Adipose tissue (tissue), 3 donors: ENCODE results near the gene AMIGO1. TPM values are rescaled to one million over a fixed set of nuclear protein-coding genes. Genes with fewer than 3 reads are reported as not detected.

Experiments
- H3K27ac ChIP-seq: one replicate; pipeline ENCODE4 v1.5.1; 2013; ENCODE audit warnings: low read depth, low read length
- WGBS, 3 donors: extraction: QIAGEN DNeasy Blood & Tissue Kit; methylation state at CpG; one replicate each; pipeline ENCODE4 v1.1.7; 2013; 5-methylcytosine and 5-hydroxymethylcytosine counted together
- polyA plus RNA-seq, 3 donors: library from polyadenylated mRNA; stranded (reverse); fragments of 200-250 nt; gene quantifications; one replicate each; pipeline ENCODE4 v1.2.3, GENCODE V29; 2013
- donor health status: healthy with polysubstance abuse.
- donor health status: Bipolar disorder and iron deficiency.
- donor health status: healthy.

Gene AMIGO1
- polyA plus RNA-seq, 3 donors = 2.1 to 3.8 (median 2.5) TPM

DNA sequence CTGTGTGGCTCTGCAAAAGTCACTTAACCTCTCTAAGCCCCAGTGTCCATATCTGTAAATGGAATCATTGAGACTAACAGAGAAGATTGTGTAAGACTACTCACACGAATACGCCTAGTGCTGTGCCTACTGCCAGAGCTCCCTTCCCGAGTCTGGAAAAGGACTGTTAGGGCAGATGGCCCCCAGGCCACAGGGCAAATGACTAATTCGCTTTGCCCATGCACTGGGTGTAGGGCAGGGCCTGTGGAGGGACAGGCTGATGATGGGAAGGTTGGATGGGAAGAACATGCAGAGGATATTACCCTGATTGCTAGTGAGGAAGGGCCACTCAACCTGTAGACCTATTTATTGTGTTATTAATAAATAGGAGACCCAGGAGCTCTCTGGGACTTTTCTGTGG is 26.0 kb upstream of the AMIGO1 start:
- 61 to 77% (median 73%) methylated on average over 4 of the region's 4 CpGs for WGBS, 3 donors
- no peak overlapping the region for H3K27ac ChIP-seq

DNA sequence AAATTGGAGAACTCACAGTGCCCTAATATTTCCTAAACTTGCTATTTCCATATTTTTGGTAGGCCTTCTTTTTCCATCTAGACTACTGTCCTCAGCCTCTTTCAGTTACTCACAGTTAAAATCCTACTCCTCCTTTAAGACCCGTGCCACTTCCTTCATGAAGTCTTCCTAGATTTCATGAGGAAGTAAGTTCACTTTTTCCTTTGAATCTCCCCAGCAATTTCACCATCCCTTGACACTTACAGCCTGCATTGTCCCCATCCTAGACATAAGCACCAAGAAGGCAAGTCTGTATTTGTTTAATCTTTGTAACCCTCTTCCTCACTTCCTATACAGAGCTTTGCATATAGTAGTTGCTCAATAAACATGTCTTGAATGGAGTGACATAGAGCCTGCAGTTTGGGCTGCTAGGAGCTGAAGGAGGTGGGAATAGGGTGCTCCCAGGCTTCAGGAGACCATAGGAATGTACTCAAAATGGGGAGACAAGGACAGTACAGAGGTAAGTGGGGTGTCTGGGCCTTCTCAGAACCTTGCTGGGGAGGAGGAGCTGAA is 24.9 kb upstream of the AMIGO1 start:
- 65 to 80% (median 74%) methylated on average over 1 of the region's 1 CpG for WGBS, 3 donors

DNA sequence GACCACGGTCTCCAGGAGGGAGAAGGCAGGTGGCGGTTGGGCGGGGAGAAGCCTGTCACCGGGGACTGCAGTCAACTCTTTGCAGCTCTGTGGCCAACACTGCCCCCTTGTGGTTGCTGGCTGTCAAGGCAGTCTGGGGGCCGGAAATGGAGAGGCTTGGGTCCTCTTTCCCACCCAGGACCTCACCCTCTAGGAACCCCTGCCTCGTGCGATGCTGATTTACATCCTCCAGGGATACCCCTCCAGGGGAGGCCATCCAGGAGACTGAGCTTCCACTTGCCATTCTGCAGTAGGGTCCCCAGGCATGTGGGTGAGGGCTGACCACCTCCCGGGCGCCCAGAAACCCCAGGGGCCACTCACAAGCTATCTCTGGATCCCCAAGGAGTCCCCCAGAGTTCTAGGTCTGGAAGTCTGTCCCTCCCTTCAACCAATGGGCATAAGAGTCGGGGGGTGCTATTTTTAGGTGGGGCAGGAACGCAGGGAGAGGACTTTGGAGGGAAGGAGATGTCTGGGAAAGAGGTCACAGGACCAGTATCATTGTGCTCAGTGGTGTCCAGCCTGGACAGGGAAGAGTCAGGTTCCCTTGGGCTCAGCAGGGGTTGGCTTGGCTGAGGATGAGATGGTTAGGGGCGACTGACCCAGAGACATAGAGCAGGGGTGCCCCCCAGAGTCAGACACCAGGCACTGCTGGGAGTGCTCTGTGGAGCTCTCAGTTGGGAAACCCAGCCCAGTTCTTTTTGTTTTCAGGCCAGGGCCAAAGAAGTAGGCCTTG is 23.0 kb upstream of the AMIGO1 start:
- WGBS, 3 donors = 13 to 14% (median 13%) methylated on average over 12 of the region's 12 CpGs
- no peak overlapping the region for H3K27ac ChIP-seq

More for the DNA sequence above, 24.9 kb upstream of the AMIGO1 start:
- no peak overlapping the region for H3K27ac ChIP-seq

DNA sequence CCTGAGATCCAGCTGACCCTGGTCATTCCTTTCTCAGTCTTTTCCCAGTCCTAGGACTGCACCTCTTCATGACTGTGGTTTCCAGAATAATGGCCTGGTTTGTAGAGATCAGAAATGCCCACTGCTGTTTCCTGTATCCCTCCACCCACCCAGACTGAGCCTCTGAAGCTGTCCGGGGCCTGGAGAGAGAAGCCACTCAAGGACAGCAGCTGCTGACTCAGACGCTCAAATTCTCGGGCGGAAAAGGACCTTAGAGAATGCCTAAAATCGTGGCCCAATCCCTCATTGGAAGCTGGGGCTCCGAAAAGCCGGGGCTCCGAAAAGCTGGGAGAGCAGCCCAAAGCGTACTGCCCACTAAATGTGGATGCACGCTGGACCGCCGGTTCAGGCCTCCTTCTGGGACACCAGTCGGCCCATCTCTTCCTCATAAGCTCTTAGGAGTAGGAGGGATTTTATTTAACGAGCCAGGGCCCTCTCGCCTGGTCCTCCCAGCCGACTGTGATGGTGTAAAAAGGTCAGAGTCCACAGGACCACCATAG is 22.4 kb upstream of the AMIGO1 start:
- WGBS, 3 donors = 44 to 57% (median 49%) methylated on average over 16 of the region's 16 CpGs

DNA sequence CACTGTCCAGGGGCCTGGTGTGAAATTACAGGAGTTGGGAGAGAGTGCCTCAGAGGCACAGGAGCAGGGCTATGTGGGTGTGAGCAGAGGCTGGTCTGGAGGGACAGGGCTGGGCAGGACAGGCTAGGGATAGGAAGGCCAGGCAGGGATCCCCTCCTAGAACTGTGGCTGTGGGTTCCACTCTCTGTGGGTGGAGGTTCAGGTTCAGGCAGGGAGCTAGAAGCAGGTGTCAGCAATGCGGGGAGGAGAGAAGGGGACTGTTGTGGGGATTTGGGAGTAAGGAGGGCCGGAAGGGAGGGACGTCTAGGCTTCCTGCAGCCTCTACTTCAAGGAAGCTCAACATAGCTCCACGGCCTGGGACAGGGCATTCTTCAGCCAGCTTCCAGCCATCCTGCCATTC is 21.9 kb upstream of the AMIGO1 start:
- WGBS, 3 donors = 79 to 82% (median 82%) methylated on average over 4 of the region's 4 CpGs
- H3K27ac ChIP-seq = no peak overlapping the region

More for the DNA sequence above, 22.4 kb upstream of the AMIGO1 start:
- H3K27ac ChIP-seq = no peak overlapping the region

DNA sequence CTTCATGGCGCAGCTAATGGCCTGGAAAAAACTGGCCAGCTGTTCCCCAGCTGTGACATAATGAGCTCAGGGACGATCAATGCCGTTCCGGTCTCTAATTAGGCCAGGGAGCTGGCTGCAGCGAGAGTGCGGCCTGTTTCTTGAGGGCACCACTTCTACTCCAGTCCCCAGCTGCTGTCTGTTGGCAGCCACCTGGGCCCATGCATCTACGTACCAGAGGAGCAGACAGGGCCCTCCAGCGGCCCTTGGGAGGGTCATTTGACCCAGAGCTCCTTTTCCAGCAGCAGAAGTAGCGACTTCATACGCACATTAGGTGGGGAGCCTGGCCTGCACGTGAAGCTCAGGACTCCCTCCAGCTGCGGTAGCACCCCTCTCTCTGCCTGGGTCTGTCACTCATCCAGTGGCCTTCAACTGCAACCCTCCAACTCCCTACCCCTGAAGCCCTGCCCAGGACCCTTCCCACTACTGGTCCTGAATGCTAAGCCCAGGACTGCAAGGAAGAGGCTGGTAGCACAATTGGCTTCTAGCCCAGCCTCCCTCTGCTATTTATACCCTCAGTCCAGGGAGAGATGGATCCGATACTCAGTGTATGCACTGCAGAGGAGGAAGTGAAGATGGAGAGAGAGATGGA is 21.0 kb upstream of the AMIGO1 start:
- H3K27ac ChIP-seq = no peak overlapping the region
- WGBS, 3 donors = 76 to 83% (median 77%) methylated on average over 13 of the region's 13 CpGs

DNA sequence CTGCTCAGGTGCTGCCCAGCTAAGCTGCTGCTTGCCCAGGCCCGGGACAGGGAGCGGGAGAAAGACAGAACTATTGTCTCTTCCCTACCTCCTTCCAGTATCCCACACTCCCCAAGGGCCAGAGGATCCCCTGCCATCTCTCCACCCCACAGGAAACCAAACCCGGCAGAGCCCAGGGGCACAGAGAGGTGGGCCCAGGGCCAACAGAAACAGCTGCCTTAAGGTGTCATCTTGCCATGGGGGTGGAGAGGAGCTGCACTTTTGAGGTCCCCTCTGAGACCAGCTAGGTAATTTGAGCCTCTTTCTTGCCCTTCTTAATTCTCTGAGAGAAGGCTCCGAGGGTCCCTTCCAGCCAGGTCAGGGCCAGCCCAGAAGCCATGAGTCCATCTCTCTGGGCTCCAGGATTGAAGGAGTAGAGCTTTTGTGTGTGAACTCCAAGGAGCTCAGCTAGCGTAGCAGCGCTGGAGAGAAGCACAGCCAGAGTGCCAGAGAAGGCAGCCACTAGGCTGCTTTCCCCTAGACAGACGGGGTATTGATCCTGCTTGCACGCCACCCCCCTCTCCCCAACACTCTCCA is 20.4 kb upstream of the AMIGO1 start:
- no peak overlapping the region for H3K27ac ChIP-seq
- WGBS, 3 donors = 64 to 79% (median 73%) methylated on average over 8 of the region's 8 CpGs

DNA sequence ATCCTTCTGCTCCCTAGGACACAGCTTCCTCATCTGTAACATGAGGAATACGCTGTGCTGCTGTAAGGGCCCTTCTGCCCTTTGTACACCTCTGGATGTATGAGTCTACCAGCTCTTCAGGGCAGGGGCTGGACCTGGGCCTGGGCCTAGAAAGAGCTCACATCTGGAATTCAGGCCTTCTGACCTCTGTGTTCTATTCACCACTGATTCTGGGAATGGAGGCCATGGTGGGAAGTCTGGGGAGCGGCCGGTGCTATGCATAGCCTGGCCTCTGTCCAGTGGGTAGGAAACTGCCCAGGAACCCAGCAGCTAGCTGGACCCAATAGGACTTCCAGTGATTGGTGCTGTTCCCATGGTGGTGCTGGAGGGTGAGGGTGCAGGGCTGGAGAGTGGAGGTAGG is 19.2 kb upstream of the AMIGO1 start:
- 75 to 86% (median 84%) methylated on average over 3 of the region's 3 CpGs for WGBS, 3 donors
- no peak overlapping the region for H3K27ac ChIP-seq

DNA sequence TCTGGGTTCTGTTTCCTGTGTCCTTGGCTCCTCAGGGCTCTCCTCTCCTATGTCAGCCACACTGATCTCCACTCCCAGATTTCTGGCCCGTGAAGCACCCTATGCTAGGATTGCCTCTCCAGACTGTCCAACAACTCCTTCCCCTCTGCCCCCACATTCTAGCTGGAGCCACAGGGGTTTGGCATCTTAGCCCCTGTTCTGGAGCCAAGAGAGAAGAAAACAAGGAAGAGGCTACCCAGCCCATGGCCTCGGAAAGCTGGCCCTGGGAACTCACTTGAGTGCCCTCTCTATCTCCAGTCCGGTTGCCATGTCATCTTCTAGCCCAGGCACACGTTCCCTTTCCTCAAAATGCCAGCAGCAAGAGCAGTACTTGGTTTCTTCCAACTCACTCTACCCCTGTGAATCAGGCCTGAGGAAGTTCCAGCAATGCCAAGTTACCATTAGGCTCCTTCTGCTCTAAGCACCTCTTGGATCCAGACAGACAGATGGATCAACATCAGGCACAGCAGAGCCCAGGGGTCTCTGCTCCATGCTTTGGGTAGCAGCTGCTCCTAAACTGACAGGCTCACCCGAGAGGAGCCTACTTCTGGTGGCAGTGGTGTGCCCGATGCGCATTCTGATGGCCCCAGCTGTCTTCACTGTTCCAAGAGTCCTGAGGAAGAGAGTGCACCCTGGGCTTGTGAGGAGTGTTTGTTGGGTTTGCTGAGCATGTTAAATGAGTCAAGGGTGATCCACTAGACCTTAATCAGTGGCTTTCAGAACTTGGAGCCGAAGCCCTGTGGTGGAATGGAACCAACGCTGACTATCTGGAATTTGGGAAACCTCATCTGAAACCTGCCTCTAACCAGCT is 18.5 kb upstream of the AMIGO1 start:
- 80 to 84% (median 81%) methylated on average over 9 of the region's 9 CpGs for WGBS, 3 donors
- H3K27ac ChIP-seq = no peak overlapping the region

DNA sequence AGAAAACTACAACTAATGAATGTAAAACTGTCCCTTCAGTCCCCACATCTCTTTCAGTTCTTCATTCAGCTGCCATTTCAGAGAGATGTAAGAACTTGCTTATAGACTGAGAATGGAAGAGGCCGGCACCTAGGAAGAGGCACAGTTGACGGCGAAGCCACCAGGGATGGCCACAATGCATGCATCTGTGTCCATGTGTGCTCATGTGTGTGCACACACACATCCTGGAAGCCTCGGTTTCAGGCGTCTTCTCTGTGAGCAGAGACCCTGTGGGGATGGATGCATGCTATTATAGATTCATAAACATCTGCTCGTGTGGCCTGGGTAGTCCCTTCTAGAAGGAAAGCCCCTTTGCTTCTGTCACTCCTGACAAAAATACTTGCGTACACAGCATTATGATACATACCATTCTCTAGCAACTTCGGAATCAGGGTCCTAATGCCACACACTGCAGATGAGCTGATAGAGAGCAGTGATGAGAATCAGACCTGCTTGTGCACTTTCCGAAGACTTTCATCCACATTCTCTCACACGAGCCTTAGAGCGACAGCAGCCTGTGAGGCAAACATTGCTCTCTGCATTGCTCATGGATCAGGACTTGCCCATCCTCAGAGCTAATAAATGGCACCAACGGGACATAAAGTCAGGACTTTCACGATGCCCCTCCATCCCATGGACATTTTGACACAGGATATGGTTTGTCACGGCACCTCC is 17.7 kb upstream of the AMIGO1 start:
- H3K27ac ChIP-seq = no peak overlapping the region
- 70 to 76% (median 72%) methylated on average over 14 of the region's 14 CpGs for WGBS, 3 donors

DNA sequence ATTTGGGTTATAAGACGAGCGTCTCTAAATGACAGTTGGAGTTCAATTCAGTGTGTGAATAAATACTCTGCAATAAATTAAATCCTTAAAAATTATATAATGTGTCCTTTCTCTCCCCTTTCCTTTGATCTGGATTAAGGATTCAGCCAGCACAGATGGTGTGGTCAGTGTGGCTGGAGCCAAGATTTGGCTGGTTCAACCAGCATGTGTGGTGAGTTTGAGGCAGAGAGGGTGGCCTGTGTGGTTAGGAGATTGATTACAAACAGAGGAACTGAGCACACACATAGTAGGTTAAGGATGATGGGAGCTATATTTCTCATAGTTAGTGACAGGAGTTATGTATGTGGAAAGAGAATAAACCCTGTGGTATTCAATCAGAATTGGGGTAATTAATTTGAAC is 14.2 kb upstream of the AMIGO1 start:
- WGBS, 3 donors = 85 to 95% (median 94%) methylated on average over 2 of the region's 2 CpGs

DNA sequence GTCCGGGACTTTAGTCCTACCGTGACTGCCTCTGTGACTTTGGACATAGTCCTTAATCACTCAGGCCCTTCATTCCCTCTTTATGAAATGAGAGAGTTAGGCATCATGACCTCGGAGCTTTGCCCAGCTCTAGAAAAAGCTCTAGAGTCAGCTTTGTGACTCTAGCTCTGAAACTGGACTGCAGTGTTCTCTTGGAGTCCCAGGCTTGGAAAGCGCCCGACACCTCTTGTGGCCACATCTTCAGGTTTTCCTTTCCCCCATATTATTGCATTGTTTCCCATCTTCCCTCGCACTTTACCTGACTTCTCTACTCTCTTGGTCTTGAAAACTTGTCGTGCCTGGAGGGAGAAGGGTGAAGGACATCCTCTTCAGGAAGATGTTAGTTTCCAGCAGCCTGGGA is 12.5 kb upstream of the AMIGO1 start:
- no peak overlapping the region for H3K27ac ChIP-seq
- WGBS, 3 donors = 81 to 89% (median 82%) methylated on average over 7 of the region's 7 CpGs

More for the DNA sequence above, 14.2 kb upstream of the AMIGO1 start:
- no peak overlapping the region for H3K27ac ChIP-seq

DNA sequence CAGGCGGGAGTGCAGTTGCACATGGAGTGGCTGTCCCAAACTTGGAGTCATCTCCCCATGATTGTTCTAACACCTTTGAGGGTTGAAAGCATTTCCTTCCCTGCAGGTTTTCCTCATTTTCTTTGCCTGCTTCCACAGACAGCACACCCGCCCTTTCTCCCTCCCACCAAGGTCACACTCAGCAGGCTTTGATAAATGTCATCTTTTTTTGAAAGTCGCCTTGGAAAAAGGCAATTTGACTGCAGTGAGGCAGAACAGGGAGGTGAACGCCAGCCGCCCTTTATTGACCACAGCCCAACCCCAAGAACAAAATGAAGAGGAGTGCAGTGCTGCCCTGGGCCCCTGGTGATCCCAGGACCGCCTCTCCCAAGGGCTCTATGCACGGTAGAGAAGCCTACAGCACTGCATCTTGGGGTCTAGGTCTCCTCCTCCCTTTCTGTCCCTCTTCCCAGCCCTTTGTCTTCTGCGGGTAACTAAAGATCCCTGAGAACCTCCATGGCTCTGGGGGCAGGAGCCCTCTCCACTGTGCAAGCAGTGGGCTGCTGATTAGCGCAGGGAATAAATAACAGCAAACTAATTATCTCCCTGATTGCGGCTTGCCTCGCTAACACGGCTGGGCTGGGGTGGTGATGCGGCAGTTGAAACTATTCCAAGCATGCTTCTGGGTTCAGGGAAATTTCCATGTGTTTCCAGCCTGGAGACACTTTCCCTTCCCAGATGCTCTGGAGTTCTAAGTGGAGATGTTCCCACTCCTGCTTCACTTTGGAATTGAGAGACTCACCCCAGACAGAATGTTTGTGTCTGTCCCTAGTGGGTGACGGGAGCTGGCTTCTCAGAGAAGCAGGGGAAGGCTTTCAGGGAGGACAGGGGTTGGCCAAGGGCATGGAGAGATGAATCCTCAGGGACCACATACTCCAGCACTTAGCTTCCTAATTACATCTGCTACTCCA is 11.8 kb upstream of the AMIGO1 start:
- H3K27ac ChIP-seq = no peak overlapping the region
- WGBS, 3 donors = 44 to 67% (median 65%) methylated on average over 14 of the region's 14 CpGs

DNA sequence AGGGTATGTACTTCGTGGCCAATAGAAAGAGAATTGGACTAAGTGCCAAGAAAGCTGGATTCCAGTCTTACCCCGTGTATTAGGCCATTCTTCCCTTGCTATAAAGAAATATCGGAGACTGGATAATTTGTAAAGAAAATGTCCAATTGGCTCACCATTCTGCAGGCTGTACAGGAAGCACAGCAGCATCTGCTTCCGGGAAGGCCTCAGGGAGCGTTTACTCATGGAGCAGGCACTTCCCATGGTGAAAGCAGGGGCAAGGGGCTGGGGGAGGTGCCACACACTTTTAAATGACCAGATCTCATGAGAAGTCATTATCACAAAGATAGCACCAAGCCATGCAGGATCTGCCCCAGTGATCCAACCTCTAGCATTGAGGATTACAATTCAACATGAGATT is 7.8 kb upstream of the AMIGO1 start:
- WGBS, 3 donors = 82 to 86% (median 84%) methylated on average over 5 of the region's 5 CpGs
- H3K27ac ChIP-seq = no peak overlapping the region

DNA sequence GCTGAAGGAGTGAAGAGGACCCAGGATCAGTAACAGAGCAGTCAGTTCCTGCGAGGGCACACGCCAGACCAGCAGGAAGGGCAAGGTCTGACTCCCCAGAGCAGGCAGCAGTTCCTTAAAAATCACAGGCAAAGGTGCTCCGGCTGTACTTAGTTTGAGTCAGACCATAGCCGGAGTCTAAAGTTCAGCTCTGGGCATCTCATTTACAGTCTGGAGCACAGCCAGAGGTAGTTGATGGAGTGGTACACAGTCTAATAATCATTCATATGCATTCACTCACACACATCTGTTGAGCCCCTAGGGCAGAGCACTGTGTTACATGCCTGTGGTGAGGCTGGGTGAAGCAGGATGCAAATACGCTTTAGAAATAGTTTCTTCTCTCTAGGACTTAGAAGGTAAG is 7.3 kb upstream of the AMIGO1 start:
- 66 to 88% (median 80%) methylated on average over 5 of the region's 5 CpGs for WGBS, 3 donors
- H3K27ac ChIP-seq = no peak overlapping the region

DNA sequence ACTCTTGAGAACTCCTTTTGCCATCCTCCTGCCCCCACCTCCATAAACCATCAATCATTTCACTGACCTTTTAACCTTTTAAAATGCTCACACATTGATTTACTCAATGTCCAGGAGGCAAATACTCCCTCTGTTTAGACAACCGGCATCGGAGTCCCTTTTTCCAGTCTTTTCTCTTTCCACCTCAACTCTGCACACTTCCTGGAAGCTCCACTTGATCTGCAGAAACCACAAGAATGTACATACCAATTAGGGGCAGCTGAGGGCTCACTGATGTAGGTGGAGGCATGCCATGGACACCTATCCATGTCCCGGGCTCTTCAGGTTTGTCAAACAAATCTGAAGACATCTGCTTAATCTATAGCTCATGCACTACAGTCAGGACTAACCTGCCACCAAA is 5.3 kb upstream of the AMIGO1 start:
- no peak overlapping the region for H3K27ac ChIP-seq
- WGBS, 3 donors = 65 to 76% (median 66%) methylated on average over 3 of the region's 3 CpGs
